ENCODE measurements around the gene FOXJ1. TPM values are rescaled to one million over a fixed set of nuclear protein-coding genes. Genes with fewer than 3 reads are reported as not detected.

The FOXJ1 gene
- total RNA-seq, 1 experiment from 2014 or later, result 4.0 TPM

DNA sequence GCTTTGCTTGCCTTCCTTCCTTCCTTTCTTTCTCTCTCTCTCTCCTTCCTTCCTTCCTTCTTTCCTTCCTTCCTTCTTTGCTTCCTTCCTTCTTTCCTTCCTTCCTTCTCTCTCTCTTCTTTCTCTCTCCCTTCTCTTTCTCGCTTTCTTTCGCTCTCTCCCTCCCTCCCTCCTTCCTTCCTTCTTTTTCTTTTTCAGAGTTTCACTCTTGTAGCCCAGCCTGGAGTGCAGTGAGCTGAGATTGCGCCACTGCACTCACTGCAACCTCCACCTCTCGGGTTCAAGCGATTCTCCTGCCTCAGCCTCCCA lies 17.9 kb downstream of the FOXJ1 start:
- H3K23me2 ChIP-seq (ENCODE audit: insufficient read length, low read depth, low read length, poor library complexity, severe bottlenecking), result no peaks in the 10 kb centered on the region
- H2BK15ac ChIP-seq (ENCODE audit: low read depth, low read length), result no peak overlapping the region
- H3K18ac ChIP-seq (ENCODE audit: insufficient read length, low read depth, low read length), result no peak overlapping the region

More for the DNA sequence above, 17.9 kb downstream of the FOXJ1 start:
- Histone ChIP-seq H3K27ac (ENCODE audit: insufficient read length, low read depth, low read length) (no peak overlapping the region), H3K79me1 (ENCODE audit: insufficient read depth, low read depth, low read length, poor library complexity, severe bottlenecking) (no peaks in the 10 kb centered on the region), H4K91ac (ENCODE audit: insufficient read length, low read depth, low read length) (no peak overlapping the region), H4K5ac (ENCODE audit: insufficient read length, low read depth, low read length) (no peak overlapping the region), H3K56ac (ENCODE audit: insufficient read length, low read depth, low read length) (no peak overlapping the region), H3K4me2 (ENCODE audit: insufficient read depth, insufficient read length, low read length) (no peak overlapping the region), H3K14ac (ENCODE audit: insufficient read depth, low read length) (no peak overlapping the region), H3K4me1 (ENCODE audit: insufficient read depth, low read length) (no peaks in the 10 kb centered on the region; the same call in 1 of the 2 replicates), H3K4ac (ENCODE audit: low read depth, low read length) (no peak overlapping the region), H4K8ac (replicated peaks; ENCODE audit: insufficient read length, low read depth, low read length) (no peak overlapping the region), H2BK20ac (ENCODE audit: low read depth, low read length, poor library complexity, severe bottlenecking) (no peak overlapping the region), H3K9ac (ENCODE audit: extremely low read depth, insufficient read length, low read length) (no peak overlapping the region), H4K20me1 (ENCODE audit: control insufficient read depth, insufficient read depth, insufficient read length) (no peaks in the 10 kb centered on the region), H2BK5ac (ENCODE audit: insufficient read length, low read length) (no peak overlapping the region), H3T11ph (ENCODE audit: low read length) (no peak overlapping the region), H2BK12ac (ENCODE audit: insufficient read length, low read depth, low read length) (no peak overlapping the region), H2BK120ac (ENCODE audit: low read depth, low read length, poor library complexity, severe bottlenecking) (no peak overlapping the region), H2AFZ (ENCODE audit: low read length) (no peak overlapping the region), H3K79me2 (ENCODE audit: insufficient read depth, low read length) (no peaks in the 10 kb centered on the region), H3K27me3 (ENCODE audit: insufficient read depth, low read length) (no peaks in the 10 kb centered on the region), H2AK5ac (ENCODE audit: insufficient read length, low read length) (no peak overlapping the region), H3K9me3 (ENCODE audit: control insufficient read depth, low read depth, low read length) (no peaks in the 10 kb centered on the region), H3K23ac (ENCODE audit: insufficient read length, low read depth, low read length) (no peak overlapping the region)
- Mint-ChIP-seq H3K27ac (no peak overlapping the region), H3K36me3 (ENCODE audit: insufficient read depth in 1 of 3, low read depth in 3 of 3) (no peaks in the 10 kb centered on the region), H3K27me3 (ENCODE audit: low read depth) (peaks cover 10% of the 10 kb centered on the region), H3K4me1 (peaks cover 39 to 40% of the 10 kb centered on the region in 2 experiments), H3K4me3 (no peak overlapping the region), H3K9me3 (peaks cover 0 to 2% of the 10 kb centered on the region in 2 experiments; a peak in 1 of 5 replicates)
- no CpG with 5 or more reads among the region's 5 CpGs for WGBS (ENCODE audit: extremely low coverage, insufficient read length, low lambda C conversion rate)
- TF ChIP-seq, protein P1, sequence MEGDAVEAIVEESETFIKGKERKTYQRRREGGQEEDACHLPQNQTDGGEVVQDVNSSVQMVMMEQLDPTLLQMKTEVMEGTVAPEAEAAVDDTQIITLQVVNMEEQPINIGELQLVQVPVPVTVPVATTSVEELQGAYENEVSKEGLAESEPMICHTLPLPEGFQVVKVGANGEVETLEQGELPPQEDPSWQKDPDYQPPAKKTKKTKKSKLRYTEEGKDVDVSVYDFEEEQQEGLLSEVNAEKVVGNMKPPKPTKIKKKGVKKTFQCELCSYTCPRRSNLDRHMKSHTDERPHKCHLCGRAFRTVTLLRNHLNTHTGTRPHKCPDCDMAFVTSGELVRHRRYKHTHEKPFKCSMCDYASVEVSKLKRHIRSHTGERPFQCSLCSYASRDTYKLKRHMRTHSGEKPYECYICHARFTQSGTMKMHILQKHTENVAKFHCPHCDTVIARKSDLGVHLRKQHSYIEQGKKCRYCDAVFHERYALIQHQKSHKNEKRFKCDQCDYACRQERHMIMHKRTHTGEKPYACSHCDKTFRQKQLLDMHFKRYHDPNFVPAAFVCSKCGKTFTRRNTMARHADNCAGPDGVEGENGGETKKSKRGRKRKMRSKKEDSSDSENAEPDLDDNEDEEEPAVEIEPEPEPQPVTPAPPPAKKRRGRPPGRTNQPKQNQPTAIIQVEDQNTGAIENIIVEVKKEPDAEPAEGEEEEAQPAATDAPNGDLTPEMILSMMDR (conservative IDR thresholded peaks at IDR 0.05), result no peak
- no peak for DNase-seq

Data from H9 (cell line).